K562 (cell line): ENCODE measurements around the gene SPAG4. TPM values are rescaled to one million over a fixed set of nuclear protein-coding genes. Genes with fewer than 3 reads are reported as not detected.

Experiments
- BDP1 ChIP-seq: IDR thresholded peaks from 3 replicates; pipeline ENCODE4 v1.6.1; 2011; ENCODE audit not compliant: insufficient read length, insufficient read depth
- CBFA2T2 ChIP-seq: fragments of 450-650 bp; conservative IDR thresholded peaks from 2 replicates; pipeline ENCODE4 v1.6.1; 2017; ENCODE audit warnings: mild to moderate bottlenecking
- CCAR2 ChIP-seq: fragments of 200-400 bp; formaldehyde crosslinking; IDR thresholded peaks from 2 replicates; pipeline ENCODE4 v1.6.1; 2017; ENCODE audit warnings: mild to moderate bottlenecking, low read depth, low read length
- GTF2F1 ChIP-seq: IDR thresholded peaks from 2 replicates; pipeline ENCODE4 v1.6.1; 2011; ENCODE audit warnings: low read depth, low read length, improper control_type of control experiment
- KAT2B ChIP-seq: IDR thresholded peaks from one replicate; pipeline ENCODE4 v1.6.1; 2012; ENCODE audit warnings: low read depth, mild to moderate bottlenecking, control low read depth, inconsistent platforms, low read length, moderate library complexity
- MCM5 ChIP-seq: fragments of 450-650 bp; IDR thresholded peaks from 2 replicates; pipeline ENCODE4 v1.6.1; 2016; ENCODE audit warnings: low read depth
- REST ChIP-seq, 2 experiments: fragments of 450-650 bp; formaldehyde crosslinking in 1 of 2; IDR thresholded peaks; 2 replicates each; pipeline versions ENCODE4 v1.4.0 to v1.6.1; 2014 to 2020; ENCODE audit warnings: mild to moderate bottlenecking in 2 of 2, borderline replicate concordance in 1 of 2, low read depth in 1 of 2
- ZNF174 ChIP-seq: fragments of 250-450 bp; sonication (Bioruptor Pico); IDR thresholded peaks from 2 replicates; pipeline ENCODE4 v1.4.0; 2020; ENCODE audit warnings: mild to moderate bottlenecking
- ZNF347 ChIP-seq: fragments of 450-650 bp; formaldehyde crosslinking; IDR thresholded peaks from 2 replicates; pipeline ENCODE4 v1.4.0; 2020; ENCODE audit warnings: low read depth, mild to moderate bottlenecking, moderate library complexity
- ZNF407 ChIP-seq: fragments of 450-650 bp; IDR thresholded peaks from 2 replicates; pipeline ENCODE4 v1.6.1; 2016; ENCODE audit warnings: low read depth
- ZNF436 ChIP-seq: fragments of 250-450, 450-650 bp; sonication (Bioruptor Pico); formaldehyde crosslinking; IDR thresholded peaks from 2 replicates; pipeline ENCODE4 v1.7.0; 2020; ENCODE audit warnings: mild to moderate bottlenecking
- polyA plus RNA-seq, 8 experiments: library from polyadenylated mRNA; depleted of rRNA in 4 of 8; stranded (reverse) in 5 of 8; unstranded in 3 of 8; fragments of >200 nt; fragmentation: Nextera tagmentation in 2 of 8; fragmentation: Illumina TruSeq in 1 of 8; extraction: Ambion mirVana in 2 of 8; extraction: Trizol in 1 of 8; gene quantifications; 2 replicates each; pipeline versions ENCODE4 v1.2.1 to v1.2.3, GENCODE V29; 2011 to 2014; ENCODE audit warnings: inconsistent platforms in 1 of 8, missing spikeins in 1 of 8
- total RNA-seq, 7 experiments: library from RNA; depleted of rRNA in 6 of 7; stranded (reverse); fragments of >200 nt in 6 of 7; fragmentation: Illumina TruSeq in 2 of 7; extraction: Trizol in 2 of 7; gene quantifications; 2 replicates each; pipeline versions ENCODE4 v1.2.1 to v1.2.3, GENCODE V29; 2011 to 2021; ENCODE audit warnings: low replicate concordance in 1 of 7

Gene SPAG4
- total and polyA plus RNA-seq, 9 of the 15 experiments (the other 6 are each of a cell fraction or from before 2014, with no cell fraction given), result 1.6 to 11.4 (median 4.6) TPM

GRCh38 chr20:35616465-35617396 lies 1.1 kb downstream of the SPAG4 start (continued):
- TF ChIP-seq ZNF407, result no peak
- no peak for TF ChIP-seq BDP1
- no peak for TF ChIP-seq MCM5
- no peak for TF ChIP-seq CCAR2
- TF ChIP-seq REST (IDR thresholded peaks at IDR 0.05; ENCODE audit: borderline replicate concordance), result no peak
- no peak for TF ChIP-seq REST (CRISPR knock-in tag; IDR thresholded peaks at IDR 0.05; ENCODE audit: low read depth)
- TF ChIP-seq KAT2B, result no peak
- no peak for TF ChIP-seq ZNF347
- TF ChIP-seq ZNF436 (CRISPR knock-in tag), result no peak
- TF ChIP-seq ZNF174 (CRISPR knock-in tag), result no peak
- TF ChIP-seq GTF2F1, result no peak
- no peak for TF ChIP-seq CBFA2T2
